Ishikawa (cell line): Measurements from ENCODE around the gene GGCX.

Experiments
- EP300 ChIP-seq: IDR thresholded peaks from 2 replicates; pipeline ENCODE4 v1.6.1; 2012; ENCODE audit warnings: borderline replicate concordance
- MAX ChIP-seq: IDR thresholded peaks from 2 replicates; pipeline ENCODE4 v1.6.1; 2012
- YY1 ChIP-seq: IDR thresholded peaks from 2 replicates; pipeline ENCODE4 v1.6.1; 2012; ENCODE audit warnings: low read depth

GRCh38 chr2:85529809-85530208 is 31.5 kb downstream of the GGCX start:
- TF ChIP-seq MAX (no peak), YY1 (no peak), EP300 (no peak)
